A172 (cell line): ENCODE measurements around the gene MORC1. TPM values are rescaled to one million over a fixed set of nuclear protein-coding genes. Genes with fewer than 3 reads are reported as not detected.
A peak's percentile ranks its signal among the peaks of the same experiment; 100 is the strongest.
"Not testable (repeated sequence)": the region's sequence is repeated elsewhere in the genome, so short reads cannot be mapped to it uniquely, and the experiment has no call there.

ENCODE experiments used
- DNase-seq: peaks from one replicate; pipeline ENCODE4 v3.0.0-alpha.2; 2015; ENCODE audit warnings: low spot score
- total RNA-seq: library from RNA; depleted of rRNA; stranded (reverse); fragments of >200 nt; shearing (Covaris generic); gene quantifications from 2 replicates; pipeline ENCODE4 v1.2.3, GENCODE V29; 2014

The MORC1 gene
- total RNA-seq, 1 experiment from 2014 or later = not detected

DNA sequence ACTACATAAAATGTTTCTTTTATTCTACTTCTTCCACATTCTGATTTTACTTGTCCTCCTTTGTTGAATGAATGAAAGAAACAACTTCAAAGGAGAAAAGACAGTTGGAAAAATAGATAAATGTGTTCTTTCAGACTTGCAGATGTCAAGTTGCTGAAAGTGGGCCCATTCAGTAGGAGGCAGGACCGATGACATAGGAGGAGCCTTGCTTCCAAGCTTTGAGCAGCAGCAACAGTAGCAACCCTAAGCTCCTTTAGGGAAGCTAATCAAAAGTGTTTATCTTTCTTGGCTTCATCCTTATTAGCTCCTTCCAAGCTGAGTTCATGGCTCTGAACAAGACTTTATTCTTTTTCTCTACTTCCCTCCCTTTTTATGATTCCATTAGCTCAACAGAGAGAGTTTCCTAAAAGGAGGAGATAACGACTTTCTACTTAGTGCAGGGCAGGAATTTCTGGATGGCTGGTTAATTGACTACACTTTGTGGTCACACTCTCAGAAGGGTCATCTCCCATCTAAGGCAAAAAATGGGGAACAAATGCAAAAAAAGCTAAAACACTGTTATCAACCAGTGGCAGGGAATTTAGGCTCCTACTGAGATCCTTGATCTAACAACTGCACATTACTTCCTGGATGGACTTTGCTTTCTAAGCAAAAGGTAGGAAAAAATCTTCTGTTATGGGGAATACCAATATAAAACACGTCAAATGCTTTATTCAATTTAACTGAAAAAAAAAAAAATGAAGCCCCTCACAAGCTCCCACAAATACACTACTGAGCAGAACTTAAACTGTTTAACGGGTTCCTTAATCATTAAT, 4.8 kb downstream of the MORC1 start:
- no peak for DNase-seq

- DNase-seq = no peak
Measured at GRCh38 chr3:109109574-109109973, 8.4 kb downstream of the MORC1 start.

DNA sequence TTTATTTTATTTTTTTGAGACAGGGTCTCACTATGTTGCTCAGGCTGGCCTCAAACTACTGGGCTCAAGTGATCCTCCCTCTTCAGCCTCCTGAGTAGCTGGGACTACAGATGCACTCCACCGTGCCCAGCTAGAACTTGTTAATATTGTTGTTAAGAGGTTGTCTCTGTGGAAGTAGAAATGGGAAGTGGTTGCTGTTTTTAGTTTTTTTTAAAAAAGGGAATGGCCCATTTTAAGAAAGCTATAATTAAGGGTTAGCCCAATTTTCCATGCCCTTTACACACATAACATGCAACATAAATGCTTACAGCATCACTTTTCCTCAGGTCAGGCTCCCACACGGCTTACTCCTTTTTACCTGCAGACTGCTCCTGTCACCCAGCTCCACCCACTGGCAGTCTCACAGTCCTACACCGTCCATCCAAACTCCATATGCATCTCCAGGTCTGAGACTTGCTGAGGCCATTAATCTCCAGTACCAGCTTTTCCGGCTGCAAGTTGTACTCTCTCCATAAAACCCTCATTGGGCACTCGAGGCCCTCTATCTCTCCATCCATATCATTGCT, 19.8 kb downstream of the MORC1 start:
- DNase-seq = no peak

- DNase-seq = no peak
Measured at GRCh38 chr3:109095166-109095565, 22.8 kb downstream of the MORC1 start.

- DNase-seq = no peak
Measured at GRCh38 chr3:109093561-109093960, 24.4 kb downstream of the MORC1 start.

GRCh38 chr3:109091846-109092245, 26.1 kb downstream of the MORC1 start:
- no peak for DNase-seq

- no peak for DNase-seq
Measured at GRCh38 chr3:109089265-109089664, 28.7 kb downstream of the MORC1 start.

DNA sequence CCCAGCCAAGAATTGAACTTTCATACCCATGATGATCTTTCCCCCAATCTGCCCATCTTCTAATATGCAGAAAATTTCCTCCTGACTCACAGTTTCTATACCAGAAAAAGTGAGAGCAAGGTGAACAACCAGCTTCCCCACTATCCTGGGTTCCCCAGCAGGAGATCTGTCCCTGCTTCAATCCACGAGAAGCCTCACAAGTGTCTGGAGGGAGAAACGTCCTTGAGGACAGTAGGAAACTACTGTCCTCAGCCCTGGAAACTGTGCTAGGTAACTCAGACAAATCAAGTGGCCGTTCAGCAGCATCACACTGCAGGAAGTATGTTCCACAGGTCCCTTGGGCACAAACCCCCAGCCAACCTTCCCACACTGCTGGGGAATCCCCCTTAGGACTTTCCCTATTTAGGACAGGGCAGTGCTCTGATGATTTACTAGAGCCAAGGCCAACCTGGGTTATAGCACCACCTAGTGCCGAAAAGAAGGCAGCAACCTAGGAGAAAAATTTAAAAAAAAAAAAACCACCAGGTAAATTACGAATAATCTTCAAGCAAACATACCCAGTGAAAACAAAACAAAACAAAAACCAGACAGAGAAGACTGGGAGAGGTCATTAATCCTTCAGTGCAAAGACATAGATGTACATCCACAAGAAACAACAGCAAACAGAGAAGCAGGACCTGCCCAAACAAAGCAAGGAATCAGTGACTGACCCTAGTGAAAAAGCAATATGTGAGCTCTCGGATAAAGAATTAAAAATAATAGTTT, 36.0 kb downstream of the MORC1 start:
- DNase-seq = peak; percentile 68

GRCh38 chr3:109080090-109080489, 37.8 kb downstream of the MORC1 start:
- not testable (repeated sequence) for DNase-seq

DNA sequence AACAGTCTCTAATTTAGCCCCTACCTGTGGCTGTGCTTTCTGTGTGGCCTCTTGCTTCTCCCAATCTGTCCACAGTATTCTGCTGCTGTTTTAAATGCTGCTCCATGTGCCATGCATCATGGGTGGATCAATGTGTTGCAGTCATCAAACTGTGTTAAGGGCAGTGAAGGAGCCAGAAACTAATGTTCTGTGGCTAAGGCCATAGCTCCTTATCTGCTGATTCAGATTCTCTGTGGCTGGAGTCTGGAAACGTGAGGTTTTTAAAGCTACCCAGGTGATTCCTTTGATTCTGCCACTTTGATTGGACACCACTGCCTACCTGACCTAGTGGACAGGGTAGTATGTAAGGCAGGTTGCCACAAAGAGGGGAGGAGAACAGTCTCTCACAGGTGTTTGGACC, 44.8 kb downstream of the MORC1 start:
- no peak for DNase-seq

DNA sequence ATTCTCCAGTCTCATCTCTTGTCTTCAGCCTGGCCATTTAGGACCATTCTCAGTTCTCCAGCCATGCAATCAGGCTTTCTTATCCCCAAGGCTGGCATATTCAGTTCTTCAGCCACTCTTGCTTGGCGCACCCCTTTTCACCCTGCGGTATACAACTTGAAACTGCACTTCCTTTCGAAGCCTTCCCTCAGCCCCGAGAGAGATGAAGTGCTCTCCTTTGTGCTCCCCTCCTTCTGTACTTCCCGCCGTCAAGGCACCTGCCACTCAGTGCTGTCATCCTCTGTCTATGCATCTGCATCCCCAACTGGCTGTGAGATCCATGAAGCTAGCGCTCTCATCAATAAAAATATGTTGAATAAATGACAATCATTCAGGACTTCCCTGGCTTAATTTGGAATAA, 45.7 kb downstream of the MORC1 start:
- DNase-seq = no peak

- DNase-seq = no peak
Measured at GRCh38 chr3:109071350-109072142, 46.4 kb downstream of the MORC1 start.

DNA sequence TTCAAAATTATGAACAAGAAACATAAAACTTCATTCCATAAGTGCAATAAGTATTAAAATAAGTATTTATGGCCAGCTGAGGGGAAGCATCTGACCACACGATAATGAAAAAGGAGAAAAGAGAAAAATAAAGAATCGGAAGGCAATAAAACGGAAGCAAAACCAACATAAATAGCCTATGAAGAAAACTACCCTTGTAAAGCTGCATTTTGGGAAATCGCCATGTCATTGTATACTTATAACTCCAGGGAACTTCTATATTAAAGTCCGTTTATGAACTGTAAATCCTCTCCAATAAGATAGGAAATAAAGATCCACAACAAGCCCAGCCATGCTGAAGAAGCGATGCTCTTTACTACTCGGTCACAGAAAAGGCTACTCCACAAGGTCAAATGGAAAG, 47.7 kb downstream of the MORC1 start:
- DNase-seq = no peak

DNA sequence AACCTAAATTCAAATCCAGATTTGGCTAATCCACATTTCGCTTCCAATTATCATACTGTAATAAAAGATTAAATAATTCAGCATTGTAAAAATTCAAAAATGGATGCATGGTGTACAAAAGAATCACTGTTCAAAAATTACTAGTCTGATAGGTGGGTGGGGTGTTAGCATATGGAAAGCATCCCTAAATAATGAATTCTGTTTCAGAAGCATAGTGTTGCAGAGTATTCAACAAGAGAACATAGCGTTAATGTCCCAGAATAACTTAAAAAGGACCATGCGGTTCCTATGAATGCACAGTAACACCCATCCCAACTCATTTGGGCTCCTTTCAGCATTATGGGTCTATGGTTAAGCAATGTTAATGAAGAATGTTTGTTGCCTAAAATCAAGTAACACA, 51.1 kb downstream of the MORC1 start:
- no peak for DNase-seq

- DNase-seq = no peak
Measured at GRCh38 chr3:109059264-109059663, 58.7 kb downstream of the MORC1 start.

GRCh38 chr3:109057616-109058015, 60.3 kb downstream of the MORC1 start:
- no peak for DNase-seq

GRCh38 chr3:109057056-109057455, 60.9 kb downstream of the MORC1 start:
- no peak for DNase-seq

- DNase-seq = peak; percentile 21
Measured at GRCh38 chr3:109050591-109051167, 67.3 kb downstream of the MORC1 start.

DNA sequence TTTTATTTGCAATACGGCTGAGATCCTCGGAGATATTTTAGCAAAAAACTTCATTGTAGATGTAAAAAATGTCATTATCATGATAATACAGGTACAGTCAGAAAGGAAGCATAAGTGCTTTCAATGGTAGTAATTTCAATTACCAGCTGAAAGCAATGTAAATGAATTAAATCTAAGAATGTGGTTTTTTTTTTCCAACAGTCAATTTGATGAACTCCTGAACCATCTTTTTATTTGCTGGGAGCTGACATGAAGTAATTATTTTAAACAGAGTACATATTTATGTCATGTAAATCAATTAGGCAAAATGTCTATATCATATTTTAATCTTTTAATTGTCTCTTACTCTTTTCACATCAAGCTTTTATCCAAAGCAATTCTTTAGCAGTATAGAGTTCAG, 70.6 kb downstream of the MORC1 start:
- DNase-seq = no peak

- DNase-seq = no peak
Measured at GRCh38 chr3:109045271-109046040, 72.5 kb downstream of the MORC1 start.

DNA sequence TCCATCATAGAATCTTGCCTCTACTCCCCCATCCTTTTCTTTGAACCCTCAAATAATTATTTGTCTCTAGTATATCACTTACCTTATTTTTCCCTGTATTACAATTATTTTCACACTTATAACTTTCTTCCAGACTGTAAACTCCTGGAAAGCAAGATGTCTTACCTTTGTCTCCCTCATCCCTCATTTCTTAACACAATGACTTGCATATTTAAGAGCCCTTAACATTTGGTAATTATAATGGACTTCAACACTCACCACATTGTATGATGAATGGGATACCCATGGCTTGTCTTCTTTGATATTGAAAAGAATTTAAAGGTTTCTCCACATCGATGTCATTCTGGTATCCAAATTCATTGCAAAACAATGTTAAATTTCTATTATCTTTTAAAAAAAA, 82.9 kb downstream of the MORC1 start:
- DNase-seq = no peak
